GM12873 (cell line): ENCODE results near the gene EXOC6.
A peak's percentile ranks its signal among the peaks of the same experiment; 100 is the strongest.

Experiments
- CTCF ChIP-seq: IDR thresholded peaks from 2 replicates; pipeline ENCODE4 v1.5.1; 2012; ENCODE audit warnings: low read depth, mild to moderate bottlenecking, moderate library complexity, low read length, control low read depth; ENCODE audit not compliant: insufficient read depth; ENCODE audit errors: missing control alignments

EXOC6 gene

GRCh38 chr10:92834986-92835385 is 13.3 kb upstream of the EXOC6 start:
- TF ChIP-seq CTCF, result no peak

- TF ChIP-seq CTCF, result no peak
Measured at GRCh38 chr10:92837456-92837855, 10.9 kb upstream of the EXOC6 start.

GRCh38 chr10:92839191-92840085 is 8.9 kb upstream of the EXOC6 start:
- TF ChIP-seq CTCF, result peak; percentile 75

GRCh38 chr10:92844746-92845145 is 3.6 kb upstream of the EXOC6 start:
- no peak for TF ChIP-seq CTCF

GRCh38 chr10:92845921-92846320 is 2.4 kb upstream of the EXOC6 start:
- no peak for TF ChIP-seq CTCF

- no peak for TF ChIP-seq CTCF
Measured at GRCh38 chr10:92846344-92846743, 2.0 kb upstream of the EXOC6 start.

GRCh38 chr10:92846854-92847201 is 1.5 kb upstream of the EXOC6 start:
- TF ChIP-seq CTCF, result no peak
